K562 (cell line): ENCODE data around the gene TMEM108. TPM values are rescaled to one million over a fixed set of nuclear protein-coding genes. Genes with fewer than 3 reads are reported as not detected.

Experiments
- ATAC-seq: fragments of 200-7000 bp; cut with Tn5 transposase; 3 replicates; pipeline ENCODE4 v1.9.1; 2020; ENCODE audit warnings: moderate library complexity
- BruUV-seq: library from RNA; stranded (reverse); fragments of 400-500 nt; replicated peaks from 2 replicates; lab custom pipeline; 2021; lab: Mats Ljungman, UMichigan
- CTCF ChIA-PET: fragments of 300-600 bp; formaldehyde crosslinking; extraction: SDS; loops from one replicate; lab custom pipeline; 2021; ENCODE audit warnings: low intra/inter-chr PET ratio; lab: Yijun Ruan, JAX
- POLR2A ChIA-PET: fragments of 300-600, 350-650 bp; sonication (Branson Sonifier 250); formaldehyde crosslinking; extraction: SDS; loops from one replicate; lab custom pipeline; 2021; ENCODE audit warnings: antibody characterized with exemption, inconsistent platforms; lab: Yijun Ruan, JAX
- DNase-seq, 4 experiments: peaks; one replicate each; pipeline versions ENCODE4 v3.0.0 to v3.0.0-alpha.2; 2011 to 2018; ENCODE audit warnings: low spot score in 3 of 4, mixed read lengths in 3 of 4; ENCODE audit errors: extremely low read depth in 1 of 4
- FAIRE-seq: peaks from 2 replicates; lab custom pipeline; 2011; peaks lifted over from hg19 to GRCh38; lab: Jason Lieb, UNC
- H2AFZ ChIP-seq: 2 replicates; pipeline ENCODE4 v1.6.0; 2011; ENCODE audit warnings: low read depth, low read length, control low read depth, inconsistent platforms
- H3K27ac ChIP-seq: fragments of 200-600 bp; 3 replicates; pipeline ENCODE4 v1.8.0; 2011; ENCODE audit warnings: low read depth, mild to moderate bottlenecking, control low read depth, inconsistent platforms, low read length, moderate library complexity, mixed read lengths; ENCODE audit errors: extremely low read depth
- H3K27me3 ChIP-seq, 2 experiments: fragments of 300-600 bp in 1 of 2; 2 replicates in 1 of 2; 3 replicates in 1 of 2; pipeline versions ENCODE4 v1.6.0 to v1.8.0; 2011; ENCODE audit warnings: inconsistent platforms in 2 of 2, low read length in 2 of 2, mild to moderate bottlenecking in 1 of 2, mixed read lengths in 1 of 2, moderate library complexity in 1 of 2; ENCODE audit not compliant: control insufficient read depth in 2 of 2, insufficient read depth in 2 of 2
- H3K36me3 ChIP-seq: fragments of 300-600 bp; 3 replicates; pipeline ENCODE4 v1.8.0; 2011; ENCODE audit warnings: mild to moderate bottlenecking, low read length, inconsistent platforms; ENCODE audit not compliant: control insufficient read depth, insufficient read depth
- H3K4me1 ChIP-seq, 2 experiments: fragments of 200-600 bp in 1 of 2; replicated peaks in 1 of 2; 2 replicates in 1 of 2; 3 replicates in 1 of 2; pipeline versions ENCODE4 v1.5.1 to v1.8.0; 2011; ENCODE audit warnings: inconsistent platforms in 2 of 2, low read length in 2 of 2, mild to moderate bottlenecking in 1 of 2, mixed read lengths in 1 of 2, moderate library complexity in 1 of 2; ENCODE audit not compliant: control insufficient read depth in 2 of 2, insufficient read depth in 2 of 2
- H3K4me2 ChIP-seq: 2 replicates; pipeline ENCODE4 v1.6.1; 2011; ENCODE audit warnings: low read length, control low read depth, inconsistent platforms, mixed read lengths; ENCODE audit not compliant: insufficient read depth
- H3K4me3 ChIP-seq: fragments of 200-600 bp; sonication (generic), shearing (Covaris generic); 2 replicates; pipeline ENCODE4 v1.5.1; 2016; ENCODE audit warnings: control low read depth, inconsistent platforms
- H3K79me2 ChIP-seq: fragments of 200-600 bp; 3 replicates; pipeline ENCODE4 v1.8.0; 2011; ENCODE audit warnings: low read length, inconsistent platforms; ENCODE audit not compliant: control insufficient read depth, insufficient read depth
- H3K9ac ChIP-seq, 2 experiments: 2 replicates each; pipeline versions ENCODE4 v1.6.0 to v1.6.1; 2011; ENCODE audit warnings: low read depth in 2 of 2, low read length in 2 of 2, control low read depth in 1 of 2, inconsistent platforms in 1 of 2, mild to moderate bottlenecking in 1 of 2, mixed read lengths in 1 of 2; ENCODE audit not compliant: insufficient read depth in 1 of 2
- H3K9me1 ChIP-seq: one replicate; pipeline ENCODE4 v1.6.0; 2011; ENCODE audit warnings: inconsistent platforms, mild to moderate bottlenecking, low read length, moderate library complexity; ENCODE audit not compliant: control insufficient read depth, insufficient read depth
- H3K9me3 ChIP-seq: replicated peaks from 2 replicates; pipeline ENCODE4 v1.5.1; 2011; ENCODE audit warnings: low read depth, low read length, inconsistent platforms; ENCODE audit not compliant: control insufficient read depth, insufficient read depth
- H4K20me1 ChIP-seq: replicated peaks from 2 replicates; pipeline ENCODE4 v1.6.1; 2011; ENCODE audit warnings: low read length, inconsistent platforms, mixed read lengths; ENCODE audit not compliant: control insufficient read depth, insufficient read depth
- GTF2E2 ChIP-seq: fragments of 200-800 bp; sonication (Bioruptor generic); IDR thresholded peaks from 2 replicates; pipeline ENCODE4 v1.6.1; 2016; ENCODE audit warnings: missing genetic modification characterization, missing compliant biosample characterization
- KAT7 ChIP-seq: sonication (generic); formaldehyde crosslinking; IDR thresholded peaks from 2 replicates; pipeline ENCODE4 v1.8.0; 2022; ENCODE audit warnings: missing genetic modification reagents, mild to moderate bottlenecking, borderline replicate concordance
- PRDM10 ChIP-seq: fragments of 450-650 bp; IDR thresholded peaks from 2 replicates; pipeline ENCODE4 v1.6.1; 2018; ENCODE audit not compliant: partially characterized antibody
- TGIF2 ChIP-seq: sonication (generic); formaldehyde crosslinking; IDR thresholded peaks from 2 replicates; pipeline ENCODE4 v1.8.1; 2022; ENCODE audit warnings: mild to moderate bottlenecking, missing genetic modification reagents, moderate library complexity
- ZBTB8A ChIP-seq: fragments of 450-650 bp; IDR thresholded peaks from 2 replicates; pipeline ENCODE4 v1.6.1; 2018; ENCODE audit warnings: mild to moderate bottlenecking, moderate library complexity; ENCODE audit not compliant: partially characterized antibody
- WGBS: fragments of 100-300 bp; shearing (Covaris generic); methylation state at CpG from one replicate; pipeline ENCODE4 v1.1.6; 2016; ENCODE audit warnings: low coverage, mixed read lengths; ENCODE audit not compliant: insufficient coverage; ENCODE audit errors: missing lambda C conversion rate; 5-methylcytosine and 5-hydroxymethylcytosine counted together
- in situ Hi-C: fragments of 300-500 bp; cut with MboI; formaldehyde crosslinking; loops from 4 replicates; pipeline ENCODE4 v1.15.0; 2018; ENCODE audit warnings: inconsistent platforms, mixed read lengths
- intact Hi-C: fragments of 100-400 bp; cut with micrococcal nuclease; formaldehyde crosslinking; loops from 2 replicates; pipeline ENCODE4 v1.14.2; 2022
- polyA plus RNA-seq, 8 experiments: library from polyadenylated mRNA; depleted of rRNA in 4 of 8; stranded (reverse) in 5 of 8; unstranded in 3 of 8; fragments of >200 nt; fragmentation: Nextera tagmentation in 2 of 8; fragmentation: Illumina TruSeq in 1 of 8; extraction: Ambion mirVana in 2 of 8; extraction: Trizol in 1 of 8; gene quantifications; 2 replicates each; pipeline versions ENCODE4 v1.2.1 to v1.2.3, GENCODE V29; 2011 to 2014; ENCODE audit warnings: inconsistent platforms in 1 of 8, missing spikeins in 1 of 8
- total RNA-seq, 7 experiments: library from RNA; depleted of rRNA in 6 of 7; stranded (reverse); fragments of >200 nt in 6 of 7; fragmentation: Illumina TruSeq in 2 of 7; extraction: Trizol in 2 of 7; gene quantifications; 2 replicates each; pipeline versions ENCODE4 v1.2.1 to v1.2.3, GENCODE V29; 2011 to 2021; ENCODE audit warnings: low replicate concordance in 1 of 7

The TMEM108 gene
- total and polyA plus RNA-seq, 9 of the 15 experiments (the other 6 are each of a cell fraction or from before 2014, with no cell fraction given), result 0.65 to 11.1 (median 3.4) TPM

GRCh38 chr3:133230195-133230594 lies 192.0 kb downstream of the TMEM108 start (continued):
- no peak for TF ChIP-seq PRDM10

GRCh38 chr3:133236901-133237300 lies 198.7 kb downstream of the TMEM108 start:
- Histone ChIP-seq H3K27me3 (no peaks in the 10 kb centered on the region), H3K4me1 (no peaks in the 10 kb centered on the region), H3K36me3 (no peaks in the 10 kb centered on the region), H4K20me1 (no peaks in the 10 kb centered on the region), H3K4me3 (no peak overlapping the region), H3K9me3 (no peaks in the 10 kb centered on the region), H3K27ac (no peak overlapping the region), H2AFZ (no peak overlapping the region), H3K9ac (no peak overlapping the region), H3K9me1 (no peaks in the 10 kb centered on the region), H3K4me2 (no peak overlapping the region), H3K79me2 (no peaks in the 10 kb centered on the region)
- ChIA-PET CTCF (no interaction called here), POLR2A (interaction anchor here (0.6 kb wide), 1 partner anchor 8 kb away, joined by 3 read pairs; no protein-coding TSS in a partner anchor)
- in situ Hi-C loops (no loop called here), intact Hi-C loops (no loop called here)
- DNase-seq, result no peak
- 71% methylated on average over 1 of the region's 1 CpG for WGBS
- TF ChIP-seq TGIF2 (CRISPR knock-in tag) (no peak), KAT7 (CRISPR knock-in tag) (no peak), ZBTB8A (no peak), GTF2E2 (tag) (no peak)
- no peak for ATAC-seq
- no TSS peak for BruUV-seq
- FAIRE-seq, result no peak
